Cardiac fibroblast (primary cell): ENCODE measurements around the gene SLC2A6.

Experiments used
- DNase-seq, 2 donors: peaks; one replicate each; pipeline versions ENCODE4 v3.0.0 to v3.0.0-alpha.2; 2010; ENCODE audit warnings: low read depth in 2 of 2
- H3K4me3 ChIP-seq, 2 donors: replicated peaks in 1 of 2; 1 replicate in 1 of 2; 2 replicates in 1 of 2; pipeline ENCODE4 v1.5.1; 2011; ENCODE audit warnings: low read depth in 2 of 2, low read length in 2 of 2, mild to moderate bottlenecking in 2 of 2, moderate library complexity in 1 of 2
- TF ChIP-seq, protein P1 (sequence below): IDR thresholded peaks from one replicate; pipeline ENCODE4 v1.5.1; 2011; ENCODE audit warnings: low read depth, mild to moderate bottlenecking, low read length, inconsistent platforms

Gene SLC2A6

DNA sequence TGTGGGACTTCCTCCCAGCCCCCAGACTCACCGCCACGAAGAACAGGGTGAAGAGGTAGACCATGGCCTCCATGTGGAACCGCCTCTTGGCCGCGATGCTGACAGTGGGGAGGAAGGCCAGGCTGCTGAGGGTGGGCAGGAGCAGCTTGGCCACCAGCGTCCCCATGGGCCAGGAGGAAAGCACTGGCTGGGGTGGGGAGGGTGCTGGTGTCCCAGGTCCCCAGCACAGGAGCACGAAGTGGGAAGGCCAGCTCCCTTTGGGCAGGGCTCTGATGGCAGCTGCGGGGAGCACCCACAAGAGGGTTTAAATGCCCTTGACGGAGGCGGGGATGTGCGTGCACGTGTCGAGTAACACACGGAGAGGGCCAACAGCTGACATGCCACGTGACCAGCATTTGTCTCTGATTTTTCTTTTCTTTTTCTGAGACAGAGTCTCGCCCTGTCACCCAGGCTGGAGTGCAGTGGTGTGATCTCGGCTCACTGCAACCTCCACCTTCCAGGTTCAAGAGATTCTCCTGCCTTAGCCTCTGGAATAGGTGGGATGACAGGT lies 45.9 kb upstream of the SLC2A6 start, which contains the start of gene MYMK:
Gene MYMK, minus strand, starts transcription at position 281 of the 550 bp plus-strand sequence. Its CDS starts 115 bp downstream, at position 166.
- H3K4me3 ChIP-seq, result no peak within 1 kb of the TSS
- TF ChIP-seq, protein P1, sequence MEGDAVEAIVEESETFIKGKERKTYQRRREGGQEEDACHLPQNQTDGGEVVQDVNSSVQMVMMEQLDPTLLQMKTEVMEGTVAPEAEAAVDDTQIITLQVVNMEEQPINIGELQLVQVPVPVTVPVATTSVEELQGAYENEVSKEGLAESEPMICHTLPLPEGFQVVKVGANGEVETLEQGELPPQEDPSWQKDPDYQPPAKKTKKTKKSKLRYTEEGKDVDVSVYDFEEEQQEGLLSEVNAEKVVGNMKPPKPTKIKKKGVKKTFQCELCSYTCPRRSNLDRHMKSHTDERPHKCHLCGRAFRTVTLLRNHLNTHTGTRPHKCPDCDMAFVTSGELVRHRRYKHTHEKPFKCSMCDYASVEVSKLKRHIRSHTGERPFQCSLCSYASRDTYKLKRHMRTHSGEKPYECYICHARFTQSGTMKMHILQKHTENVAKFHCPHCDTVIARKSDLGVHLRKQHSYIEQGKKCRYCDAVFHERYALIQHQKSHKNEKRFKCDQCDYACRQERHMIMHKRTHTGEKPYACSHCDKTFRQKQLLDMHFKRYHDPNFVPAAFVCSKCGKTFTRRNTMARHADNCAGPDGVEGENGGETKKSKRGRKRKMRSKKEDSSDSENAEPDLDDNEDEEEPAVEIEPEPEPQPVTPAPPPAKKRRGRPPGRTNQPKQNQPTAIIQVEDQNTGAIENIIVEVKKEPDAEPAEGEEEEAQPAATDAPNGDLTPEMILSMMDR, result no peak
- DNase-seq, result no peak

DNA sequence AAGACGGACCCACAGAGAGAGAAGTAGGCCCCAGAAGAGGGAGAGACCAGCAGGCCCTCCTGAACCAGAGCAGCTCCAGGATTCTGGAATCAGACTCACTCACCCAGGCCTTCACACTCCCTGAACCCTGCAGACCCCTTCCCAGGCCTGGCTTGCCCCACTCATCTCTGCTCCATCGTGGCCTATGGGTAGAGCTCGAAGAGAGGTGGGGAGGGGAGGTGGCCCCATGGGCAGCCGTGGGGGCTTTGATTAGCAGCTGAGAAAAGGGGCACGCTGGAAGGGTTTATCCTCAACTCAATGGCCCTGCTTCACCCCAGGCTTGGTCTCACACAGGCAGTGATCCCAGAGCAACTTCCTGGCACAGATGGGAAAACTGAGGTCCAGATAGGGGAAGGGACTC lies 45.2 kb upstream of the SLC2A6 start:
- DNase-seq, result no peak
- no peak overlapping the region for H3K4me3 ChIP-seq
- TF ChIP-seq, protein P1, result no peak

DNA sequence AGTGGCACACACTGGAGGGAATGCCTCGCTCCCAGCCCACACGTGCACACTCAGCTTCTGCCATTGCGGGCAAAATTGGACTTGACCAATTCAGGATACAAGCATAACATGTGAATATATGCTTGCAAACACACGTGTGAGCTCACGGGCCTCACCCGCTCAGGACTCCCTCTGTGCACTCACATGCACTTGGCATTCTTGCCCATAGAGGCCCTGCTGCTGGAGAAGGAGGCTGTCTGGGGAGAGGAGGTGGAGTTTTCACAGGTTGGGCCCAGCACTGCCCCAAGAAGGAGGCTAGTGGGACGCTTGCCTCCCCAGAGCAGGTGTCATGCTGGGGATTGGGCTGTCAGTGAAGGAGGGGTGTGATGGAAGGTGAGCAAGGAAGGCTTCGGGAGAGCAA lies 44.2 kb upstream of the SLC2A6 start:
- no peak for DNase-seq
- TF ChIP-seq, protein P1, result no peak
- H3K4me3 ChIP-seq, result no peak overlapping the region

DNA sequence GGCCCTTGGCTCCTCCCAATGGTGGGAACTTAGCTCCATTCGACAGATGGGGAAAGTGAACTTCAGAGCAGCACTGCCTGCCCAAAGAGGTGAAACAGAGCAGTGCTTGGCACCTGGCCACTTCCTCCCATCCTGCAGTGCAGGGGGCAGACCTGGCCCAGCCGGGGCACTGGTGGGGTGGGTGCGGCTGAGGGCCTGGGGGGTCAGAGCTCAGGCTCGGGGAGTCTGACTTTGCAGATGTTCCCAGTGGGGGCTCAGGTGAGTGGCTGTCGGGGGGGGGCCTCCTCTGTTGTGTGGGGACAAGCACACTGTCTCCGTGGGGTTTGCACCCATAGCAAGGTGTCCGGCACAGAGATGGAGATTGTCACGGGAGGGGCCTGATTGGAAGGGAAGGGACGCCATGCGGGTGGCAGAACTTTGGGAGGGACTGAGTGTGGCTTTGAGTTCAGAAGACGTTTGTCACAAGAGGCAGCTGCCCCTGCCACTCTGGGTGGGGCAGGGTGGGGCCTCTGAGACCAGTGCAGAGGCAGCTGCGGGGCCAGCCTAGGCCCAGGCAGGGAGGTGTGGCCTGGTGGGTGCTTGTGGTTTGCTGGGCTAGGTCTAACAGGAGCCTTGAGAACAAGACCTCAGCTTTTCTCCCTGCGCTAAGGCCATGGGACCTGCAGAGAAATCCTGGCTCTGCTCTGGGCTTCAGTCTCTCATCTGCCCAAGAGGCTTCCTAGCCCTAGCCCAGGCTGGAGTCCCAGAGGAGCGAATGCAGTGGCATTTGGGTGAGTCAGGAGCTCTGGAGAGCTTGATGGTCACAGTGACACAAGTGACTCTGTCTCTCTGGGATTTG lies 43.4 kb upstream of the SLC2A6 start:
- H3K4me3 ChIP-seq, result no peak overlapping the region
- DNase-seq, result no peak
- TF ChIP-seq, protein P1, result no peak

DNA sequence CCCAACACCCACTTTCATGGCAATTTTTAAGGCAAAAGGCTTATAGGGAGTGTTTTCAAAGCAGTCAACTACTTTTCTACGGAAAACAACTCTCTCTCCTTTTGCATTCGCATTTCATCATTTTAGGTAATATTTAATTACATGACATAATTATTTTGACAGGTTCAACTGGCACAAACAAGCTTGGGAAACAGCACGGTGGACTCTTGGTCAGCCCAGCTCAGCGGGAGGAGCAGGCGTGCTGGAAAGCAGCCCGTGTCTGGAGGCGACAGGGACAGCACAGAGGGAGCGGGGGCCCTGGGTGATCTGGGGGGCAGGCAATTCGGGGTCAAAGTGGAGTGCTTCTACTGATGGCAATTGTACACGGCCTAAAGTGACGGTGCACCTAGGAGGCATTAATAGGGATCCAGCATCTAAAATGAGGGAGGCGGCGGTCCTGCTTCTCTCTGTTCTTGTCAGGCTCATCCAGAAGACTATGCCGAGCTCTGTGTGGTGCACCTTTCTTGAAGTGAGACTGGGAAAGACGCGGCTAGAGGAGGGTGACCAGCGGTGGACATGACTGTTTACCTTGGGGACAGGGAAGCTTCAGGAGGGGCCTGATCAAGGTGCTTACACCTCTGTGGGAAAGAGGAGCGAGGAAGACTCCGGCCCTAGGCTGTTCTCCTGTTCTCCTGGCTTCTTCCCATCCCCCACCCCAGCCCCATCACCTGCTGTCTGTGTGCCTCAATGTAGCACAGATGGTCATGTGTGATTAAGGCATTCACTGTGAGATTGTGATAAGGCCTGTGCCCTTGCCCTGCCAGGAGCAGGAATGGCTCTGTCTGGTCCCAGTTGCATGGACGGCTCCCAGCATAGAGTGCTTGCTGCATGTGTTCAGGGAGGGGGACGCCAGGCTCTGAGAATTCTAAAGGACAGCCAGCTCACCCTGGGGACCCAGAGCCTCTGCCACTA lies 42.5 kb upstream of the SLC2A6 start:
- H3K4me3 ChIP-seq, result no peak overlapping the region
- no peak for DNase-seq
- TF ChIP-seq, protein P1, result no peak

DNA sequence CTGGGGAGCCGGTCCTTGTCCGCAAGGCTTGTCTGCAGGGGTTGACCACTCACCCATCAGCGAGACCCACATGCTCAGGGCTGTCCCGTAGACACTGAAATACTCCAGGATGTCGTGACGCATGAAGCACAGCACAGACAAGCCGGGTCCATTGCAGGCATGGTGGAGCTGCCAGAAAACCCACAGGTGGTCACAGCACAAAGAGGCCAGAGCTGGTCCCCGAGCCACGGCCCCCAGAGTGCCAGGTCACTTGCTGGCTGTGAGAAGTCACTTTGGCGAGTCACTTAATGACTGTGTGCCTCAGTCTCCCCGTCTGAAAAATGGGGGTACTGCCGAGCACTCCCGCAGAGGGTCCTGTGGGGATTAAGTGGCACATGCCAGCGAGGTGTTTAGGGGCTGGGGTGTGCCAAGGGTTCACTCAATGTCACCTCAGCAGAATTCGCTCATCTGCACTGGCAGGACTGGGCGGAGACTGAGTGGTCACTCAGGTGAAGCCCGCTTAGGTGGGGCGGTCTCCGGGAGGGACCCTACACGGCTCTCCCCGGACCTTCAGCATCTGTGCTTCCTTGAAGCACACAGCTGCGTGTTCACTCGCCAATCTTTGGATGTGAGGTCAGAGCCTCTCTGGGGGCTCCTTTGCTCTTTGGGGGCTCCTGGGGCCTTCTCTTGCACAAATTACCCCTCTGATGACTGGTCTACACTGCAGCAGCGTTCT lies 41.4 kb upstream of the SLC2A6 start:
- H3K4me3 ChIP-seq, result no peak overlapping the region
- TF ChIP-seq, protein P1, result no peak
- no peak for DNase-seq
